ENCODE measurements around the gene SPAG8. TPM values are rescaled to one million over a fixed set of nuclear protein-coding genes. Genes with fewer than 3 reads are reported as not detected.

The SPAG8 gene, protein sequence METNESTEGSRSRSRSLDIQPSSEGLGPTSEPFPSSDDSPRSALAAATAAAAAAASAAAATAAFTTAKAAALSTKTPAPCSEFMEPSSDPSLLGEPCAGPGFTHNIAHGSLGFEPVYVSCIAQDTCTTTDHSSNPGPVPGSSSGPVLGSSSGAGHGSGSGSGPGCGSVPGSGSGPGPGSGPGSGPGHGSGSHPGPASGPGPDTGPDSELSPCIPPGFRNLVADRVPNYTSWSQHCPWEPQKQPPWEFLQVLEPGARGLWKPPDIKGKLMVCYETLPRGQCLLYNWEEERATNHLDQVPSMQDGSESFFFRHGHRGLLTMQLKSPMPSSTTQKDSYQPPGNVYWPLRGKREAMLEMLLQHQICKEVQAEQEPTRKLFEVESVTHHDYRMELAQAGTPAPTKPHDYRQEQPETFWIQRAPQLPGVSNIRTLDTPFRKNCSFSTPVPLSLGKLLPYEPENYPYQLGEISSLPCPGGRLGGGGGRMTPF
- under 1 TPM in 1 of 4 donors, not detected in 3; 0.94 TPM for total RNA-seq

DNA sequence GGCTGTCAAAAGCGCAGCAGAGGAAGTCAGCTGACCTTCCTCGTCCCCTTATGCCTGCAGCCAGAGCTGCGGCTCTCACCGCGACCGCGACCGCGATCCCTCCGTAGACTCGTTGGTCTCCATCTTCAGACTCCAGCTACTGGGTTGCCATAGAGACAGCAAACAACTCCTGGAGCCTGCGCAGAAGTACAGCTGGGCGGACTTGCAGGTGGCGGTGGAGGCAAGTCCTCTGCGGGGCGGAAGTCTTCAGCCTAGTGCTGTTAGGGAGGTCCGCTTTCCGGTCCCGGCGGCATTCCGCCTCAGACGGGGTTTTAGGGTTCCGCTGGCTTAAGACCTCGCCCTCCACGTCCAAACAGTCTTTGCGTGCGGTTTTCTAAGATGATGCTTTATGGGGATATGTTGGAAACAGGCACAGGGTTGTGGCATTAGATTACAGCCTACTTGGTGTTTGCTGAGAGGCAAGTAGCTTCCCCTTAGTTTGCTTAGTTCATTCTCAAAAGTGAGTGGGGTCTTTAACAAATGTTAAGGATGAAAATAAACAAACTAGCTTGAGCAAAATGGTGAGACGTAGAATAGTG, at the start of gene SPAG8:
Gene SPAG8, minus strand, starts transcription at position 238 of the 578 bp plus-strand sequence. Its CDS starts 115 bp downstream, at position 123.
- Histone ChIP-seq H3K4me3 (peak within 1 kb of the TSS; percentile 37 to 52 (median 46)), H3K4me1 (peaks cover 0 to 30% (median 8%) of the 10 kb centered on the region in 4 donors), H3K27me3 (no peaks in the 10 kb centered on the region), H3K9me3 (no peaks in the 10 kb centered on the region), H3K36me3 (peaks cover 0 to 17% (median 0%) of the 10 kb centered on the region in 3 donors), H3K27ac (peak within 1 kb of the TSS; percentile 66 to 98 (median 68))
- peak; percentile 92 to 98 (median 94) for DNase-seq
- TF ChIP-seq, protein P1, sequence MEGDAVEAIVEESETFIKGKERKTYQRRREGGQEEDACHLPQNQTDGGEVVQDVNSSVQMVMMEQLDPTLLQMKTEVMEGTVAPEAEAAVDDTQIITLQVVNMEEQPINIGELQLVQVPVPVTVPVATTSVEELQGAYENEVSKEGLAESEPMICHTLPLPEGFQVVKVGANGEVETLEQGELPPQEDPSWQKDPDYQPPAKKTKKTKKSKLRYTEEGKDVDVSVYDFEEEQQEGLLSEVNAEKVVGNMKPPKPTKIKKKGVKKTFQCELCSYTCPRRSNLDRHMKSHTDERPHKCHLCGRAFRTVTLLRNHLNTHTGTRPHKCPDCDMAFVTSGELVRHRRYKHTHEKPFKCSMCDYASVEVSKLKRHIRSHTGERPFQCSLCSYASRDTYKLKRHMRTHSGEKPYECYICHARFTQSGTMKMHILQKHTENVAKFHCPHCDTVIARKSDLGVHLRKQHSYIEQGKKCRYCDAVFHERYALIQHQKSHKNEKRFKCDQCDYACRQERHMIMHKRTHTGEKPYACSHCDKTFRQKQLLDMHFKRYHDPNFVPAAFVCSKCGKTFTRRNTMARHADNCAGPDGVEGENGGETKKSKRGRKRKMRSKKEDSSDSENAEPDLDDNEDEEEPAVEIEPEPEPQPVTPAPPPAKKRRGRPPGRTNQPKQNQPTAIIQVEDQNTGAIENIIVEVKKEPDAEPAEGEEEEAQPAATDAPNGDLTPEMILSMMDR (IDR thresholded peaks at IDR 0.05): no peak
- peak; percentile 12 to 39 for TF ChIP-seq POLR2A (IDR thresholded peaks at IDR 0.05)

DNA sequence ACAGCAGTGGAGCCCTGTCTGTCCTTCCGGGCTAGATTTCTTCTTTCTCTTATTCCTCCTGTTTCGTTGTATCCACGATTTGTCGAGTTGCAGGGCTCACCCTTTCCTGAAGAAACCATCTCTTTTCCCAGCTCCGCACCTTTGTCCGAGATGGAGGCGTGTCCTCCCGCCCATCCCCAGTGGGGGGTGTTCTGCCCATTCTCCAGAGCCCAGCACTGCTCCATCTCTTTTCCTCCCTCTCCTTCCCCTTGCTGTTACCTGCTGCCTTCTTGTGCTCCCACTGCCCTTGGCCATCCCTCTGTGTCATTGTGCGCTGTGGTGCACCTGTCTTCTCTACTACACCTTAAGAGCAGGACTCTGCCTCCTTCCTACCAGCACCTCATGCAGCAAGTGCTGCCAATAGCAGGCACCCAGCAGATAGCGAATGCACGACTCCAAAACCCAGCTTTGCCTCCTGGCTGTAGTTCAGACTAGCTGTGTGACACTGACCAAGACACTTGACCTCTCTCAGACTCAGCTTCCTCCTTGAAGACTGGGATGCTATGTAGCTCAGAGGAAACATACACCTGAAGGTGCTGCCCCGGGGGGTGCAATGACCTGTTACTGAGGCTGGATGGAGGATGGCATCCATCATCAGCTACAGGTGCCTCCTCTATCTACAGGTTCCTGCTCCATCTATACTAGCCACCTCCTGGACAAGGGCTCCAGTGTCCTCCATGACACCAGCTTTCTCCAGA, 49.3 kb upstream of the SPAG8 start:
- Histone ChIP-seq H3K27me3 (no peaks in the 10 kb centered on the region), H3K9me3 (no peaks in the 10 kb centered on the region), H3K4me3 (no peak overlapping the region), H3K4me1 (no peaks in the 10 kb centered on the region), H3K27ac (no peak overlapping the region), H3K36me3 (no peaks in the 10 kb centered on the region)
- no peak for DNase-seq
- TF ChIP-seq POLR2A (IDR thresholded peaks at IDR 0.05): no peak
- TF ChIP-seq, protein P1 (IDR thresholded peaks at IDR 0.05): no peak

DNA sequence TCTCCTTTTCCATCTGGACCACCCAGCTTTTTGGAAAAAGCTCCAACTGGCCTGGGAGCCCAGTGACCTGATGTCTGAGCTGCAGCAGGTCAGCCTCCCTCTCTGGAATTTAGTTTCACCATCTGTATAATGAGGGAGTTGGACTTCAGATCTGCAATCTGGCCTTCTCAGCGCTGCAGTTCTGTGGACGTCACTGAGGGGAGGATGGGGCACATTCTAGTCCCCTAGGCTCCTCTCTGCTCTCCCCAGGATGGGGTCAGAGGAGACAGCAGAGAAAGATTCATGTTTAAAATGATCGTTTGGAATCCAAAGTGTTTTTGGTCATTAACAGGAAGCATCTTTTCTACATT, 47.9 kb upstream of the SPAG8 start:
- no peak for DNase-seq

DNA sequence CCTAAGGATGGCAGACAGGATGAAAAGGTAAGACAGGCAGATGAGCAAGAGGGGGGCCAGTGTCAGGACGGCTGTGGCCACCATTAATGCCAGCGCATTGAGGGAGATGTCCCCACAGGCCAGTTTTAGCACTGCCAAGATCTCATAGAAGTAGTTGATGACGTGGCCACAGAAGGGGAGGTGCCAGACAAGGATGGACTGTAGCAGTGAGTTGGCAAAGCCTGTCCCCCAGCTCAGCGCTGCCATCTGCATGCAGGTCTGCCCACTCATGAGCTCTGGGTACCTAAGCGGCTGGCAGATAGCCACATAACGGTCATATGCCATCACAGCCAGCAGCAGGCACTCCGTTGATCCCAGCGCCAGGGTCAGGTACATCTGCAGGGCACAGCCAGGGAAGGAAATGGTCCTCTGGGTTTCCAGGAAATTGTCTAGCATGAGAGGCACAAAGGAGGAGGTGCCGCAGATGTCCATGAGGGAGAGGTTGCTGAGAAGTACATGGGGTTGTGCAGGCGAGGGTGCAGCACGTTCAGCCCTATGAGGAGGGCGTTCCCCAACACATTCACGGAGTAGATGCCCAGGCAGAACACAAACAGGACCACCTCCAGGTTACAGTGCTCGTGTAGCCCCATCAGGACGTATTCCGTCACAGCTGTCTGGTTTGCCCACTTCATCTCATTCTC, 47.4 kb upstream of the SPAG8 start:
- Histone ChIP-seq H3K4me1 (no peaks in the 10 kb centered on the region), H3K27me3 (no peaks in the 10 kb centered on the region), H3K27ac (no peak overlapping the region), H3K4me3 (no peak overlapping the region), H3K9me3 (no peaks in the 10 kb centered on the region), H3K36me3 (no peaks in the 10 kb centered on the region)
- no peak for TF ChIP-seq POLR2A (IDR thresholded peaks at IDR 0.05)
- TF ChIP-seq, protein P1 (IDR thresholded peaks at IDR 0.05): no peak
- peak in 1 of 3 donors; percentile 31 for DNase-seq

More for the DNA sequence above, 47.9 kb upstream of the SPAG8 start:
- Histone ChIP-seq H3K4me1 (no peaks in the 10 kb centered on the region), H3K36me3 (no peaks in the 10 kb centered on the region), H3K27me3 (no peaks in the 10 kb centered on the region), H3K9me3 (no peaks in the 10 kb centered on the region), H3K4me3 (no peak overlapping the region), H3K27ac (no peak overlapping the region)
- no peak for TF ChIP-seq POLR2A (IDR thresholded peaks at IDR 0.05)
- TF ChIP-seq, protein P1 (IDR thresholded peaks at IDR 0.05): no peak

DNA sequence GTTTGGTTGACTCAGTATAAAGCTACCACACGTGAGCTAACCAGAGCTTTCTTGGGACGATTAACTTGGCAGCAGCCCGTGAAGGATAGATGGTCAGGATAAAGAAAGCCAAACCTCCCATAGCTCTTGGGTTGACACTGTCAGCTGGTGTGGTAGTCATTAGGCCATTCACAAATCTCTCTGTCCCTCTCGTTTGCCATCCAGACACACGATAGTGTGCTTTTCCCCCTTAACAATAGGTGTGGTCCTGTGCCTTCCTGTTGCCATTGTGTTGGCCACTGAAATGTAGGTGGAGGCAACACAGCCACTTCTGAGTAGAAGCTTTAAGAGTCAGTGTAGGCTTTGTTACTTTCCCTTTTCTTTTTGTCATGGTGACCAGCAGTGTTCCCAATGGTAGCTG, 46.4 kb upstream of the SPAG8 start:
- H3K36me3 ChIP-seq: no peaks in the 10 kb centered on the region
- no peaks in the 10 kb centered on the region for H3K4me1 ChIP-seq
- no peak for TF ChIP-seq POLR2A (IDR thresholded peaks at IDR 0.05)
- TF ChIP-seq, protein P1 (IDR thresholded peaks at IDR 0.05): no peak
- H3K9me3 ChIP-seq: no peaks in the 10 kb centered on the region
- no peak for DNase-seq
- H3K27ac ChIP-seq: no peak overlapping the region
- no peaks in the 10 kb centered on the region for H3K27me3 ChIP-seq
- H3K4me3 ChIP-seq: no peak overlapping the region

All from Peyer's patch (tissue), 4 donors.